CD4-positive, alpha-beta T cell treated with Interleukin-6 for 4 hours (primary cell): ENCODE results near the gene CCS.
A peak's percentile ranks its signal among the peaks of the same experiment; 100 is the strongest.
"Not testable (repeated sequence)": the region's sequence is repeated elsewhere in the genome, so short reads cannot be mapped to it uniquely, and the experiment has no call there.

ENCODE experiments used
- DNase-seq: peaks from one replicate; pipeline ENCODE4 v3.0.0-alpha.2; 2020; ENCODE audit warnings: mixed read lengths

CCS gene

DNA sequence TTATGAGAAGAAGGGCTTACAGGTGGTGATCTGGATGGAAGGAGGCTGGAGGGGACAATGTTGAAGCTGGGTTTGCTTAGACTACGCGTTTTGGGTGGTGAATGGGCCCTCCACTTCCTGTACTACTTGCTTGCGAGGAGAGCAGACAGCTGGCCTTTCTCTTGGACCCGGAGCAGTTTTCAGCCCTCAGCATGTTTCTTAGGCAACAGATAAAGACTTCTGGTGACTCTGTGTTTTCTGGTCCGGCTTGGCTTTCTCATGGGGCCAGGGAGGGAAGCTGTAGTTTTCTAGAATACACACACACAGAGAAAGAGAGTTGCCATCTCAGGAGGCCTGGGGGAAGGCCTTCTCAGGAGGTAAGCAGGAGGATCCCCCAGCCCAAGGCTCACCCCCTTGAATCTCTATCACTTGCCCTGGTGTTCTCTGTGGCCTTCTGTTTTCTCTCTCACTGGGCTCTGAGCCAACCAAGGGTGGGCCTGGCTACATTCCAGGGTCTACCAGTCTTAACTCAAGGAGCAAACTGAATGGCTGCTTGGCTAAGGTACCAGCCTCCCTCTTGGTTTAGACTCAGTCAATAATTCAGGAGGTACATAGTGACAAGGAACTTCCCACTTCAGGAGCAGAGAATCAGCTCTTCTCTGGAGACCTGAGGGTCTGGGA lies 2.4 kb downstream of the CCS start:
- no peak for DNase-seq

DNA sequence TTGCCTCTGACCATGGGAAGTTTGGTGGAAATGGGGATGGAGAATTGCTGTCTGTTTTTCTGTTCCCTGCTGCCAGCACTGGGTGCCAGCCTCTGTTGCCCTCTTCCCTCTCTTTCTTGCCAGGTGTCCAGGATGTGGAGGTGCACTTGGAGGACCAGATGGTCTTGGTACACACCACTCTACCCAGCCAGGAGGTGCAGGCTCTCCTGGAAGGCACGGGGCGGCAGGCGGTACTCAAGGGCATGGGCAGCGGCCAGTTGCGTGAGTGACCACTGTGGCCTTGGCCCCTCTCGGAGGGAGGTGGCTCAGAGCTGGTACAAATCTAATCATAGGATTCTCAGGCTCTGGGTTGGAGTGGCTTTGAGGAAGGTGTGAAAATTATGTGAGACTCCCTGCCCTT lies 6.0 kb downstream of the CCS start:
- no peak for DNase-seq

DNA sequence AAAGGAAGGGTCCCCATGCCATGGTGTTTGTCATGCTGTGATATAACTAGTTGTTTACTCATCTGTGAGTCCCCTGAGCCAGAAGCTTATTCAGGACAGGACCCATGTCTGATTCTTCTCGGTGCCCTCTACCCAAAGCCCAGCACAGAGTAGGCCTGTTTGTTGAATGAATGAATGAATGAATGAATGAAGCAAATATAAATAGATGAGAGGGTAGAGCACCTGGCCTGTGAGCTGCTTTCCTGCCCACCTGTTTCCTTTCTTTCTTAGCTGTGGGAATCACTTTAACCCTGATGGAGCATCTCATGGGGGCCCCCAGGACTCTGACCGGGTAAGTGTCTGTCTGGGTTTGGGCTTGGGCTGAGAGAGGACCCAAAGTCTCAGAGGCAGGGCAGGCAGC lies 7.2 kb downstream of the CCS start:
- no peak for DNase-seq

DNA sequence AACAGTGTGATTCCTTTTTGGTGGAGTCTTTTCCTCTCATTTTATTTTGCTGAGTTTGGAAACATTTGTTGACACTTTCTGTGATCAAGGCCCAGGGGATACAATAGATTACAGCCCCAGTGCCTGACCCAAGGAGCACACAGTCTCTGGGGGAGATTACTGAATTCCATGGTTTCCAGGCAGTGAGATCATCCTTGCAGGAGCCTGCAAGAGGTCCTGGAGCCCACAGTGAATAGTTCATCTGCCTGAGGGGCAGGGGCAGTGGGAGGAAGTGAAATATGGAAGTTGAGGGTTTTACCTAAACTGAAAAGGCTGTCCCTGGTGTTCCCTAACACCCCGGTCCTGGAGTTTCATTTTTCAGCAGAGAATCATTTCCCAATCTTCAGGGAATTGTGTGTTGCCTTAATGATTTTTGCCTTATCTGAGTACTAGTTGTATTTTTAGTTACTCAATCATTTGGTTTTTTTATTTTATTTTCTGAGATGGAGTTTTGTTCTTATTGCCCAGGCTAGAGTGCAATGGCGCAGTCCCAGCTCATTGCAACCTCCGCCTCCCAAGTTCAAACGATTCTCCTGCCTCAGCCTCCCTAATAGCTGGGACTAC lies 7.7 kb downstream of the CCS start:
- DNase-seq, result no peak

DNA sequence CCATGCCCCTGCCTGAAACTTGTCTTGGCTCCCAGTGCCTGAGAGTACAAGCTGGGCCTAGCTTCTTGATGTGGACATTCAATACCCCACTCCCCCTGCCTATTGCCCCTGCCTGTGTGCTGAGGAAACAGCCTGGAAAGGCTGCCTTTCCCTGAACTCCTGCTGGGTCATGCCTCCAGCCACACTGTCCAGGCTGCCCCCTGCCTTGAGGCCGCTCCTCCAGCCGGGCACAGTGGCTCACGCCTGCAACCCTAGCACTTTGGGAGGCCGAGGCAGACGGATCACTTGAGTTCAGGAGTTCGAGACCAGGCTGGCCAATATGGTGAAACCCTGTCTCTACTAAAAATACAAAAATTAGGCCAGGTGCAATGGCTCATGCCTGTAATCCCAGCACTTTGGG lies 10.1 kb downstream of the CCS start:
- DNase-seq, result no peak

DNA sequence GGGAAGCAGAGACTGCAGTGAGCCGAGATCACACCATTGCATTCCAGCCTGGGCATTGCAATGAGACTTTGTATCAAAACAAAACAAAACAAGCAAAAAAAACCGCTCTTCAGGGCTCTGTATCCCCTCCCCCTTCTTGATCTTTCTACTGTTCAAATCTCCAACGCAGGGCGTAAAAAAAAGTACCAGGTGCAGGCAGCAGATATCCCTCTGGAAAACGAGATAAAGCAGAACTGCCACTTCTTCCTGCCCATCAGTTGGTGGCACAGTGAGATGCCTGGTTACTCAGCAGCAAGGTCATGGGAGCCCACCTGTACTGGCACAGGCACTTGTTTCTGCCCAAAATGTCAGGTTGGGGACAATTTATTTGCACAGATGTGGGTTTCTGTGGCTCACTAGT lies 11.2 kb downstream of the CCS start:
- DNase-seq, result no peak

DNA sequence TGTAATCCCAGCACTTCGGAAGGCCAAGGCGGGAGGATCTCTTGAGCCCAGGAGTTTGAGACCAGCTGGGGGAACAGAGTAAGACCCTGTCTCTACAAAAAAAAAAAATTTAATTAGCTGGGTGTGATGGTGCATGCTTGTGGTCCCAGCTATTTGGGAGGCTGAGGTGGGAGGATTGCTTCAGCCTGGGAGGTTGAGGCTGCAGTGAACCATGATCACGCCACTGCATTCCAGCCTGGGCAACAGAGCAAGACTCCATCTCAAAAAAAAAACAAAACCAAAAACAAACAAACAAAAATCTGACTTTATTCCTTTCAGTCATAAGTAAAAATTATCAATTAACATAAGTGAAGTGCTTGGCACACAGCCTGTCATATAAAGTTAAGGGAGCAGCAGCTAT lies 13.6 kb downstream of the CCS start:
- DNase-seq, result not testable (repeated sequence)

DNA sequence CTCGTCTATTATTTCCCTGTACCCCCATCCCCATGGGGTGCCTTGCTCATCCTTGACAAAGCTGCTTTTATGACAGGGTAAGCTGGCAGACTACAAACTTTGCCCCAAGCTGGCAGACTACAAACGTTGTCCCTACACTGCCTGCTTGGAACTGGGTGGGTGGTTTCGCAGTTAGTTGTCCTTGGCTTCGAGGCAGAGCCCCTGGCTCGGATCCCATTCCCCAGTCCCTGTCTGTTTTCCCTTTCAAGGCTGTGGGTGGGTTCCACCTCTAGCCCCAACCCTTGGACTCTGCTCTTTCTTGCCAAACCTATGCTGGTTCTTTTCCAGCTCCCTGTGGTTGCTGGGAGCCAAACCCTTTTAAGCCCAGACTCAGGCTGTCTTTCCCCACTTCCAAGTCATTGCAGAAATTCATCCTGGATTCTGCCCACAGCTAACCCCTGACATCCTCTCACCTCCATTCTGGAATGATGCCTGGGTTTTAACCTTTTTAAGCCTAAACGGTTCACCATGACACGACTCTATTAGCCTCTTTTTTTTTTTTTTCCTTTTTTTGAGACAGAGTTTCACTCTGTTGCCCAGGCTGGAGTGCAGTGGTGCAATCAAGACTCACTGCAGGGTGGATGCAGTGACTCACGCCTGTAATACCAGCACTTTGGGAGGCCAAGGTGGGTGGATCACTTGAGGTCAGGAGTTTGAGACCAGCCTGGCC lies 14.3 kb downstream of the CCS start:
- no peak for DNase-seq

DNA sequence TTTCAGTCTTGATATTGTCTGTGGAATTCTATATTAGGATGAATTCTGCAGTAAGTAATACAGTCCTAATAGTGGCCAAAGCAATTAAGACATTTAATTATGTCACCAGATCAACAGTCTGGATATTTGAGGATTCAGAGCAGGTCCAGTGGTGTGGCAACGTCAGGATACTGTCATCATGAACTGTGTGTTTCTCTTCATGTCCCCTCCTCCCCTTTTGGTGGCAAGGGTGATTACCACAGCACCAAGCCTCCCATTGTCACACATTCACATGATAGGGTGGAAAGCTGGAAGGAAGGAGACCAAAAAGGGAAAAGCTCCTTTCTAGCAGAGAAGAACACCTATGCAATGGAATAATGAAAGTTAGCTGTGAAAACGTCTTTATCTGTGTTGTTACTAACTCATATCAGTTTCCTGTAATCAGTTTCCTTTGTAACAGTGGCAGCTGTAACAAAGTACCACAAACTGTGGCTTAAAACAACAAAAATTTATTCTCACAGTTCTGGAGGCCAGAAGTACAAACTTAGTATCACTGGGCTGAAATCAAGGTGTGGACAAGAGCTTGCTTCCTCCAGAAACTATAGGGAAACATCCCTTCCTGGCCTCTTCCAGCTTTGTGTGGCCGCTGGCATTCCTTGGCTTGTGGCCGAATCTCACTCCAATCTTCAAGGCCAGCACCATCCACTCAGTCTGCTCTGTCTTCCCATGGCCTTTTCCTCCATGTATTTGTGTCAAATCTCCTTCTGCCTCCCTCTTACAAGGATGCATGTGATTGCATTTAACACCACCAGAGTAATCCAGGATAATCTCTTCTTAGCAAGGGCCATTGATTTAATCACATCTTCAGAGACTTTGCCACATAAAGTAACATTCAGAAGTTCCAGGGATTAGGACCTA lies 17.0 kb downstream of the CCS start:
- DNase-seq, result no peak

DNA sequence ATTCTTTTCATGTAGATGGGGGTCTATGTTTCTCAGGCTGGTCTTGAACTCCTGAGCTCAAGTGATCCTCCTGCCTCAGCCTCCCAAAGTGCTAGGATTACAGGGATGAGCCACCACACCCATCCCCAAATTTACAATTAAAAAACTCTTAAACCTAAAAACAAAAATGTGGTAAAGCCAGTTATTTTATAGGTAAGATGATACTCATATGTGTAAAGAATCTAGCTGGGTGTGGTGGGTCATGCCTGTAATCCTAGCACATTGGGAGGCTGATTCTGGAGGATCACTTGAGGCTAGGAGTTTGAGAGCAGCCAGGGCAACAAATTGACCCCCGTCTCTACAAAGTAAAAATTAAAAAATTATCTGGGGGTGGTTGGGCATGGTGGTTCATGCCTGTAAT lies 19.5 kb downstream of the CCS start:
- DNase-seq, result no peak

DNA sequence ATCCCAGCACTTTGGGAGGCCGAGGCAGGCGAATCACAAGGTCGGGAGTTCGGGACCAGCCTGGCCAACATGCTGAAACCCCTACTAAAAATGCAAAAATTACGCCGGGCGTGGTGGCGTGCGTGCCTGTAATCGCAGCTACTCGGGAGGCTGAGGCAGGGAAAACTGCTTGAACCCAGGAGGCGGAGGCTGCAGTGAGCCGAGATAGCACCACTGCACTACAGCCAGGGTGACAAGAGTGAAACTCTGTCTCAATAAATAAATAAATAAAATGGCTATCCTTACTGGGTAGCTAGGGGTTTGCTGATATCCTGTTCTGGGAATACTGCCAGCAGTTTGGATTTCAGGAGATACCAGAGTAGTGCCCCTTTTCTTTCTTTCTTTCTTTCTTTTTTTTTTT lies 21.1 kb downstream of the CCS start:
- no peak for DNase-seq

DNA sequence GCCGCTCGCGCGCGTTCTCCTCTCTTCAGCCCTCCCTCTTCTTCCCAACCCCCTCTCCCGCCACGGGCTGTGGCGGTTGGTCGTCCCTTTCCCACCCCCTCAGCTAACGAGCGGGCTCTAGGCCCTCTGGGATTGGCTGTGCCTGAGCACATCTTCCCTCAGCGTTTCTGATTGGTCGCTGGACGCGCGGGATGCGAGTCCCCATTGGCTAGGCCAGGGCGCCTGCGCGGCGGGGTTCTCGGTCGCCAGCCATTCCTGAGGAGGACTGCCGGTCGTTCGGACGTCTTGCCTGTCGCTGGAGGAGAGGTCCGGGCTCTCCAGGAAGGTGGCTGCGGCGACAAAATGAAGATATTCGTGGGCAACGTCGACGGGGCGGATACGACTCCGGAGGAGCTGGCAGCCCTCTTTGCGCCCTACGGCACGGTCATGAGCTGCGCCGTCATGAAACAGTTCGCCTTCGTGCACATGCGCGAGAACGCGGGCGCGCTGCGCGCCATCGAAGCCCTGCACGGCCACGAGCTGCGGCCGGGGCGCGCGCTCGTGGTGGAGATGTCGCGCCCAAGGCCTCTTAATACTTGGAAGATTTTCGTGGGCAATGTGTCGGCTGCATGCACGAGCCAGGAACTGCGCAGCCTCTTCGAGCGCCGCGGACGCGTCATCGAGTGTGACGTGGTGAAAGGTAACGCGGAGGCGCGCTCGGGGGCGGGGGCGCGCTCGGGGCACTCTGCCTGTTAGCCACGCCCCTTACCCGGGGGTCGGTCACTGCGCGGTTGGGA lies 23.6 kb downstream of the CCS start, which contains the start of gene RBM14:
RBM14 (plus strand) TSS at position 252 of the 776 bp plus-strand sequence; CDS start at position 343, 91 bp downstream.
- peak; percentile 98 for DNase-seq

DNA sequence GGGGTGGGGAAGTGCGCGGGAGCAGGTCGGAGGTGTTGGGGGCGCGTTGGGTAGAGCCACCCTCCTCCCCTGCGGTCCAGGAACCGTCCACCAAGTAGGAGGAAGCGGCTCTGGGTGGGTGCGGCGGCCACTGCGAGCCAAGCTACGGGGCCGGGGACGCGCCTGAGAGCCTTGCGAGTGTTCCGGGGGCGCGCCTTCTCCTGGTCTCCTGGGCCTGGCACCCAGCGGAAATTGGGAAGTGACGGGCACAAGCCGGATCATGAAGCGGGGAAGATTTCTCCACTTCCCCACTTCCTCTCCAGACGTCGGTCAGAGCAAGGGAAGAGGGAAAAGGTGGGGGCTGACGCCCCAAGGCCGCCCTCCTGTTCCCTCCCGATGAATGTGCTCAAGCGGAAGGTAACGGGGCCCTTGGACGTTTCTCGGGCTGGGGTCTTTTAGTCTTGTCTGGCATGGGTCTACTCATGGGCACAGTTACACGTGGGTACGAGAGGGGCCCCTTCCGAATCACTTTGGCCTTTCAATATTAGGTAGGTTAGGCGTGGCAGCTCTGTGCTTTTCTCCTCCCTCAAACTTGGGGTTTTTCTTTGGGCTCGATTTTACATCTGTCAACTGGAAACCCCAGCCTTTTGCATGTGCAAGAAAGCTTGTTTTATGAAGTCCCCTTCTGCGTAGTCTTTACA lies 24.3 kb downstream of the CCS start:
- DNase-seq, result no peak

DNA sequence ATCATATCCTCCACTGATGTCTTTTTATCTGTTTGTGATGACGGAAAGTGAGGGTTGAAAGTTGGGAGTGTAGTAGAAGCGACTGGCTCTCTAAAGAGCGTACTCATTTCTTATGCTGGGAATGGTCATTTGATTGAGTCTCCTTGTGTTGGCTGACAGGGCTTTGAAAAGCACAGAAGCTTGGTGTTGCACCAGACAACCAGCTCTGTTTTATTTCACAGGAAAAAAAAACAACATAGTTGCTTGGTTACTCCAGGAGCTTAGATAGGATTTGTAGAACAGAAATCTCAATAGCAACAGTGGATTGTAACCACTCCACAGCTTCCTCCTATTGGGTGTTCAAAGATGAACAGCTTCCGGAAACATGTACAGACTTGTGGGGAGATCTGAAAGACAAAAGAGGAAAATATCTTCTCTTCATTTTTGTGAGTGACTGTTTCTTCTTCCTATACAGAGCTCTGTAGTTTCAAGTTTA lies 26.1 kb downstream of the CCS start:
- DNase-seq, result peak; percentile 17

DNA sequence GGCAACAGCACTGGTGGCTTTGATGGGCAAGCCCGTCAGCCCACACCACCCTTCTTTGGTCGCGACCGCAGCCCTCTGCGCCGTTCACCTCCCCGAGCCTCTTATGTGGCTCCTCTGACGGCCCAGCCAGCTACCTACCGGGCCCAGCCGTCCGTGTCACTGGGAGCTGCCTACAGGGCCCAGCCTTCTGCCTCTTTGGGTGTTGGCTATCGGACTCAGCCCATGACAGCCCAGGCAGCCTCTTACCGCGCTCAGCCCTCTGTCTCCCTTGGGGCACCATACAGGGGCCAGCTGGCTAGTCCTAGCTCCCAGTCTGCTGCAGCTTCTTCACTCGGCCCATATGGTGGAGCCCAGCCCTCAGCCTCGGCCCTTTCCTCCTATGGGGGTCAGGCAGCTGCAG lies 31.5 kb downstream of the CCS start:
- no peak for DNase-seq

DNA sequence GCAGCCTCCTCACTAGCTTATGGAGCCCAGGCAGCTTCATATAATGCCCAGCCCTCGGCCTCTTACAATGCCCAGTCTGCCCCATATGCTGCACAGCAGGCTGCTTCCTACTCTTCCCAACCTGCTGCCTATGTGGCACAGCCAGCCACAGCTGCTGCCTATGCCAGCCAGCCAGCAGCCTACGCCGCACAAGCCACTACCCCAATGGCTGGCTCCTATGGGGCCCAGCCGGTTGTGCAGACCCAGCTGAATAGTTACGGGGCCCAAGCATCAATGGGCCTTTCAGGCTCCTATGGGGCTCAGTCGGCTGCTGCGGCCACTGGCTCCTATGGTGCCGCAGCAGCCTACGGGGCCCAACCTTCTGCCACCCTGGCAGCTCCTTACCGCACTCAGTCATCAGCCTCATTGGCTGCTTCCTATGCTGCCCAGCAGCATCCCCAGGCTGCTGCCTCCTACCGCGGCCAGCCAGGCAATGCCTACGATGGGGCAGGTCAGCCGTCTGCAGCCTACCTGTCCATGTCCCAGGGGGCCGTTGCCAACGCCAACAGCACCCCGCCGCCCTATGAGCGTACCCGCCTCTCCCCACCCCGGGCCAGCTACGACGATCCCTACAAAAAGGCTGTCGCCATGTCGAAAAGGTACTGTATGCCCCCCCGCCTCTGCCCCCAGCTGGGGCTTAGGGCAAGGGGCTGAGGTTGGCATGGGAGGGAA lies 32.2 kb downstream of the CCS start:
- DNase-seq, result no peak

DNA sequence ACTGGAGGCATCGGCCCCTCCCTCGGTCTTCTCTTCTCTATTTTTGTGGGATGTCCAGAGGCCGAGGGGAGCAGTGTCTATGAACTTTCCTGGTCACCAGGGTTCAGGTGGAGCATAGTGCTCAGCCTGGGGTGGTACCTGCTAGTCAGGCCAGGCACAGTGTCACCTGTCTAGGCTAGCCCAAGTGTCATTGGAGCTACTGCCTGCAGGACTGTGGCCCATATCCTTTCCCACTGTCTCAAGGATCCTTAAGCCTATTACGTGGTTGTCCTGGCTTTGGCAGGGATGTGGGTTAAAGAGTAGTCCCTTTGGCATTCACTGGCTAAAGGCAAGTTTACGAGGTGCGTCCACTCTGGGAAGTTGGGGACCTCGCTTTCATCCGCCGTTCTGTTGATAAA lies 32.8 kb downstream of the CCS start:
- no peak for DNase-seq

DNA sequence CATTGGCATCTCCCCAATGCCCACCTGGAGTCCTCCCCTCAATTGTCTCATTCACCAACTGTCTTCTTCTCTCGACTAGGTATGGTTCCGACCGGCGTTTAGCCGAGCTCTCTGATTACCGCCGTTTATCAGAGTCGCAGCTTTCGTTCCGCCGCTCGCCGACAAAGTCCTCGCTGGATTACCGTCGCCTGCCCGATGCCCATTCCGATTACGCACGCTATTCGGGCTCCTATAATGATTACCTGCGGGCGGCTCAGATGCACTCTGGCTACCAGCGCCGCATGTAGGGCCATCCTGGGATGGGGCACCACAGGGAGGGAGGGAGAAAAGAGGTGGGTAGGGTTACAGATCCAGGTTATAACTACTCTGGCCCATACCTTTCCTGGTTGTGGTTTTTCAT lies 33.4 kb downstream of the CCS start:
- DNase-seq, result no peak

DNA sequence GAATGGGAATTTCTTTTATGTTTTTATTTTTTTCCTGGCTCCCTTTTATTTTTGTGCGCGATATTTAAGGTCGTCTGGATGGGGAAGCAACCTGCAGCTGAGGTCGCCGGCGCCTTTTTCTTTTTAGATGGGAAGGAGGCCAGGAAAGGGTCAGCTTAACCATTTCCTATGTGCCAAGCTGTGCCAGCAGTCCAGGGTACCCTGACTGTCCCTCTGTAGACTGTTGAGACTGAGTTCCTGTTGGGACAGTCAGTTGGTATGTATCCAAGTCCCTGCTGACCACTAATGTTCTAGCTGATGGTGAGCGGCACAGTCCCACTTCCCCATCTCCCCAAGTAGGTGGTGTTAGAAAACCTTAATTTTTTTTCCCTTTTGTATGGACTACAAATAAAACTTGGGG lies 33.9 kb downstream of the CCS start:
- DNase-seq, result no peak

DNA sequence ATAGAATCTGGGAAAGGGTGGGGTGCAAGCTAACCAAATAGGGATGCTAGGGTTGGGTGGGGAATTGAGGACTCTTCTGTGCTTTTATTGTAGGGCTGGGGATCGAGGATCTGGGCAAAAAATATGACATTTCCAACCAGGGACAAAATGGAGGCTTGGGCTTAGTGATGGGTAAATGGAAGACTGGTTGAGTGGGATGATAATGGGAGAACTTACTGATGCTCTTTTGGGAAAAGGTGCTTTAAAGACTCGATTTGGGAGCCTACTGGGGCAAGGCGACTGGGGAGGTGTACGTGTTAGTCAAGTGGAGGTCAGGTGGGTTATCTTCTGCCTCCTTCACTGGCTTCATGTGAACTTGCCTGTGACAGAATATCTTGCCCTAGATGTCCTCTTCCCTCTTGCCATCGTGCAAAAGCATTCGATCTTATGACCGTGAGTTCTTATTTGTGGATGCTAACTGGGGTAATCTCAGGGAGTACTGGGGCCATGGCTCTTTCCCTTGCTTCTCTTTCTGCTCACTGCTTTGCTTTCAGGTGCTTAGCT lies 35.1 kb downstream of the CCS start:
- DNase-seq, result no peak

DNA sequence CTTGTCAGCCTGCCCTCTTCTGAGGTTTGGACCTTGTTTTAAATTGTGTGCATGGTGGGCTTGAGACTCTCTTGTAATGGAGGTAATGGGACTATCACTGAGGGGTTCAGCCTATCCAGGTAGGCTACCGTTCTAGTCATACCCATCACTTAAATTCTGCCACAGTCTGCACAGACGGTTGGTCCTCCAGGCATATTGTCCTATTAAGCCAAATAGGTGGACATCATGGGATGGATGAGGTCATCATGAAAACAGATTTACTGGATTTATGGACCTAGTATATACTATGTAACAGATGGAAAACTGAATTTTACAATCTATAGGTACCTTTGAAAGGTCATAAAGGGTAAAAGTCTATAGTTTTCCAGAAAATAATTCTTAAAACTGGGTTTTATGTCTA lies 36.4 kb downstream of the CCS start:
- DNase-seq, result no peak
